Activated T-cell treated with anti-CD3 and anti-CD28 coated beads, Interleukin-2, amount 50 U/mL, for 24 hours (primary cell): Measurements from ENCODE around the gene ASCL1.

ENCODE experiments used
- DNase-seq: peaks from one replicate; pipeline ENCODE4 v3.0.0-alpha.2; 2020
- H3K27ac Mint-ChIP-seq: 2 replicates; pipeline ENCODE4 v1.8.0; 2020; ENCODE audit warnings: mild to moderate bottlenecking, mixed read lengths
- H3K27me3 Mint-ChIP-seq: 2 replicates; pipeline ENCODE4 v1.8.0; 2020; ENCODE audit warnings: mixed read lengths
- H3K36me3 Mint-ChIP-seq: 2 replicates; pipeline ENCODE4 v1.8.0; 2020; ENCODE audit warnings: low read depth, mixed read lengths
- H3K4me1 Mint-ChIP-seq: 2 replicates; pipeline ENCODE4 v1.8.0; 2020; ENCODE audit warnings: low read depth, mixed read lengths
- H3K4me3 Mint-ChIP-seq: 2 replicates; pipeline ENCODE4 v1.8.0; 2020; ENCODE audit warnings: mild to moderate bottlenecking, moderate library complexity, mixed read lengths
- H3K9me3 Mint-ChIP-seq: 2 replicates; pipeline ENCODE4 v1.8.0; 2020; ENCODE audit warnings: mixed read lengths

Gene ASCL1

DNA sequence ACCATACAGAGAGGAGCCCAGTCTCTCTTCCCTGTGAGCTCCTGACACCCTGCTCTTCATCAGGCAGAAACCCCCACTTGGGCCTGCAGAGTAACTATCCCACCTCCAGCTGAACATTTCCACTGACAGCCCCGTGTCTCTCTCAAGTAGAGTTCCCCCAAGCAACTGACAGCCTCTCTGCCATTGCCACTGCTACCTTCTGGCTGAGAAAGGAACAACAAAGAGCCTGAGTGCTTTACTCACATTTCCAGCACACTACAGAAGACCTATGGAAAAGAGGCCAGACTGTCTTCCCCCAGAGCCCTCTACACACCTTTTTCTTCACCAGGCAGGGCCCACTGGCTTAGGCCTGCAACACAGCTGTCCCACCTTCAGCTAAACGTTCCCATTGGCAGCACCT is 18.4 kb upstream of the ASCL1 start:
- no peak overlapping the region for H3K27ac Mint-ChIP-seq
- no peaks in the 10 kb centered on the region for H3K9me3 Mint-ChIP-seq
- peaks cover 59% of the 10 kb centered on the region for H3K27me3 Mint-ChIP-seq
- DNase-seq = no peak
- no peaks in the 10 kb centered on the region for H3K4me1 Mint-ChIP-seq
- H3K36me3 Mint-ChIP-seq = no peaks in the 10 kb centered on the region
- H3K4me3 Mint-ChIP-seq = no peak overlapping the region

DNA sequence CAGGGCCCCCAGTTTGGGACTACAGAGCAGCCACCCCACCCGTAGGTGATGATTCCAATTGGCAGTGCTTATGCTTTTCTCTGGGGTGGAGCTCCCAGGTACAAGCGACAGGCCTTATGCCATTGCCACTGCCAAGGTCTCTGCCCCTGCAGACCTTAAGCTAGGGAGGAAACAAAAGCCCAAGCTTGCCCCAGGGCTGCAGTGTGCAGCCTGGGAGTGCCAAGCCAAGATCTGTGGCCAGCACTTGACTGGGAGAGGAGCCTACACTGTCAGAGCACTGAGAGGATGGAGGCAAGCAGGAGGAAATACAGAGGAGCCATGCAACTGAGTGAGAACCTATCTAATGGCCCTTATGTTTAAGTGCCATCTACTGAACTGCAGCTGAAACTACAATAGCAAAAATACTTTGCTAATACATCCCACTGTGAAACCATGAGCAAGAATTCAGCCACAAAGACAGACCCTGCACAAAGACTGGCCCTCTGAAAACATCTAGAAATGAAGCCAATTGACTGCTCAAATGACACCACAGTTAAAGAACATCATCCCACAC is 17.7 kb upstream of the ASCL1 start:
- DNase-seq = no peak
- H3K4me1 Mint-ChIP-seq = no peaks in the 10 kb centered on the region
- H3K27me3 Mint-ChIP-seq = peaks cover 57% of the 10 kb centered on the region
- H3K36me3 Mint-ChIP-seq = no peaks in the 10 kb centered on the region
- H3K27ac Mint-ChIP-seq = no peak overlapping the region
- H3K4me3 Mint-ChIP-seq = no peak overlapping the region
- no peaks in the 10 kb centered on the region for H3K9me3 Mint-ChIP-seq

DNA sequence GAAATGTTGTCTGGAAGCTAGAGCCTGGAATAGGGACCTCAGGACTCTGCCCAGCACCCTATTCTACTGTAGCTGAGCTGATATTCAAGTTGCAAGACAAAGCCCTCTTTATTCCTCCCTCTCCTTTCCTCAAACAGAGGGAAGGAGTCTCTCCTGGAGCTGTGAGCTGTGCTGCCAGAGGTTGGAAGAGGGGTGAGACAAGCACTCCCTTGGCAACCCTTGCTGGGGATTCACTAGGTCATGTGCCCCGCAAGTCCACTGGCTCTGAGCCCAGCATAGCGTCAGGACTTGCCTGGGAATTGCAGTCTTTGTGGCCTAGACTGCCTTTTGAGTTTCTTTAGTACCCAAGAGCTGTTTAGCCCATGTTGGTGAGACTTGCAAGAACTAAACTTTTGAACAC is 11.4 kb upstream of the ASCL1 start:
- H3K4me3 Mint-ChIP-seq = no peak overlapping the region
- no peak overlapping the region for H3K27ac Mint-ChIP-seq
- H3K9me3 Mint-ChIP-seq = no peaks in the 10 kb centered on the region
- no peaks in the 10 kb centered on the region for H3K36me3 Mint-ChIP-seq
- DNase-seq = no peak
- H3K27me3 Mint-ChIP-seq = peaks cover 55% of the 10 kb centered on the region
- H3K4me1 Mint-ChIP-seq = peaks cover 3% of the 10 kb centered on the region

DNA sequence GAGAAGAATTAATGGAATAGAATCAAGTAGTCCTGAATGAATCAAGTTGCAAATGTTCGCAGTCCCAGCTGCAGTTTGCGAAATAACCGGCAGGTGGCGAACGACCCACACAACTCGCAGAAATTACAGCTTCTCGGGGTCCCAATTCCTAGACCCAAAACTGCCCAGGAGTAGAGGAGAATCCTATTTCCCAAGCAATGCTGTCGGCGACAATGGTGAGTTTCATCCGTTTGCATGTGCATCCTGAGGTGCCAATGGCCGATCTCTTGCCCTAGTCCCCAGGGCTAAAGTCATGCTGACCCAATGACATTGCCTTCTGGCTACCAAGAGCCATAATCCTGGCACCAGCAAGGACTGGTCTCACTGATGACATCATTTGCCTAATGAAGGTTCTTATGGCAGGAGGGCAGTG is 8.5 kb upstream of the ASCL1 start:
- Mint-ChIP-seq H3K9me3 (no peaks in the 10 kb centered on the region), H3K36me3 (no peaks in the 10 kb centered on the region), H3K27me3 (peaks cover 61% of the 10 kb centered on the region), H3K4me3 (no peak overlapping the region), H3K27ac (no peak overlapping the region), H3K4me1 (peaks cover 10% of the 10 kb centered on the region)
- peak; percentile 74 for DNase-seq

DNA sequence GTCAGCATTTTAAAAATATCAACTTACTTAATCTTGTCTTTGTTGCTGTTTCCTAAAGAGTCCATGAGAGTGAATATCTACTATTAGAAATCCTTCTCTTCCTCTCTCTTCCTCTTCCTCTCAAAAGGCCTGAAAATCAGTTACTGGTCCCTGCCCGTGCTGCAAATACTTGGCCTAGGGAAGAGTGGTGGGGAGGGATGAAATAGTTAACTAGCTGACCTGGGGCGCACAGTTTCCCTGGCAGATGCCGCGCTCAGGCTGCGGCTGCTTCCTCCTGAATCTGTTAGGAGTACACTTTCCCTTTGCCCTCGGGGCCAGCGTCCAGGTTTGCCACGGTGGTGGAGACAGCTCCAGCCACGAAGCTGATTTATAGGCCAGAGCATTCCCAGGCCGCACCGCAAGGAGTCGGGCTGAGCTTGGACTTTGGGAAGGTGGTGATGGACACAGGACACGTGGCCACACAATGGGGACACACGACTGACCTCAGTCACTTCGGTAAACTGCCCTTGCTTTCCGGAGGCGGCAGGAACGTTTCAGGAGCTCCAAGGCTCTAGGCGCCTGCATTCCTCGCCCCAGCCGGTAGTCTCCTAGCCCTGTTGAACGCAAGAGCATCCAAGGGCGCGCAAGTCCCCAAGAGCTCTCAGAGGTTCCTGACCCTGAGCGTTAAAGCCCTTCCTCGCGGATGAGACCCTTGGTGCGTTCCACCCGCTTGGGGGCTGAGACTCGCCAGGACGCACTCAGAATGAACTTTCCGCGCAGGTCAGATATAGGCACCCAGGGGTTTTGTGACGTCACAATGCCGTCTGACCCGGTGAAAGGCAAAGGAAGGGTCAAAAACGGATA is 7.1 kb upstream of the ASCL1 start:
- no peaks in the 10 kb centered on the region for H3K36me3 Mint-ChIP-seq

DNA sequence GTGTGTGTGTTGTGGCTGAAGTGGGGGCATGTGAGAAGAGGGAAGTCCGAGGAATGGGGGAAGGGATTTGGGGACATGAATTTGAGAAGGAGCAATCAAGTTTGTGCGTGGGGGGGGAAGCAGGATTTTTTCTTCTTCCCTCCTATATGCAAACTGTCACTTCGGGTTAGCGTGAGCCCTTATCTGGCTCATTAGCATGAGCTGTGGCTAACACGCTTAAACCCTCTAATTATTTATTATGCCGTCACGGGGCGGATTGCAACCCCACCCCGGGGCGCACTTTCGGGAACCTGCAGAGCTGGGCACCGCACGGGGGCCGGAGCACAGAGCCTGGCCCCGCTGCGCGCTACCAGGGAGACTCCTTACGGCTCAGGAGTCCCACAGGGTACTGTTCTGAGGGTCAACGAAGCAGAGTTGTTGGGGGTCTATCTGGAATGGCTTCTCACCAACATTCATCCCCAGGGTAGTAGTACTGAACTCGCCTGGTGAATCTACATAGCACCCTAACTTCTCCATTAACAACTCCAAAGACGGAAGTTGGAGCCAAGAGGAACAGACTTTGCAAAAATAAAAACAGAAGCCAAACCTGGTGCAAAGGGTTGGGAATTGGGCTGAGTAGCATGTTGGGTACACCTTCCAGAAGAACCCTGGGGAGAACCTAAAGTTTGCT is 6.4 kb upstream of the ASCL1 start:
- Mint-ChIP-seq H3K27ac (no peak overlapping the region), H3K4me3 (peak overlapping the region; percentile 10)

More for the DNA sequence above, 7.1 kb upstream of the ASCL1 start:
- Mint-ChIP-seq H3K27me3 (peaks cover 75% of the 10 kb centered on the region), H3K4me3 (peak overlapping the region; percentile 10), H3K4me1 (peaks cover 19% of the 10 kb centered on the region), H3K9me3 (no peaks in the 10 kb centered on the region), H3K27ac (no peak overlapping the region)
- no peak for DNase-seq

DNA sequence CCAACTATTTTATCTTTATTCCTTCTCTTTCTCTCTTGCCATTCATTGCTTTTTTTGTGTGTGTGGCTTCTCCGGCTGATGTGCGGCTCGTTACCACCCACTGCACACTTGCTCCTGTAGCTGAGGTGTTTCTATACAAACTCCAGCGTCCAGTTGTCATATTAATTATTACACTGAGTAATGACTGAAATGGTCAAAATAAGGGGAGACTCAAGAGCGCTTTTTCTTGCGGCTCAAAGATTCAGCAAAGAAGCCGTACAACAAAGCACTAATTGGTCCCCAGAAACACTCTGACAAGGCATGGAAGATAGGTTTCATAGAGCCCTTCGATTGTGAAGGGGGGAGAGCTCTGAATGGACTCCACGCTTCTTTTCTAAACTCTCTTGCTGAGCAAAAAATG is 5.6 kb upstream of the ASCL1 start:
- peaks cover 87% of the 10 kb centered on the region for H3K27me3 Mint-ChIP-seq

More for the DNA sequence above, 6.4 kb upstream of the ASCL1 start:
- no peaks in the 10 kb centered on the region for H3K36me3 Mint-ChIP-seq
- peaks cover 82% of the 10 kb centered on the region for H3K27me3 Mint-ChIP-seq
- H3K4me1 Mint-ChIP-seq = peaks cover 21% of the 10 kb centered on the region
- H3K9me3 Mint-ChIP-seq = no peaks in the 10 kb centered on the region
- DNase-seq = no peak

DNA sequence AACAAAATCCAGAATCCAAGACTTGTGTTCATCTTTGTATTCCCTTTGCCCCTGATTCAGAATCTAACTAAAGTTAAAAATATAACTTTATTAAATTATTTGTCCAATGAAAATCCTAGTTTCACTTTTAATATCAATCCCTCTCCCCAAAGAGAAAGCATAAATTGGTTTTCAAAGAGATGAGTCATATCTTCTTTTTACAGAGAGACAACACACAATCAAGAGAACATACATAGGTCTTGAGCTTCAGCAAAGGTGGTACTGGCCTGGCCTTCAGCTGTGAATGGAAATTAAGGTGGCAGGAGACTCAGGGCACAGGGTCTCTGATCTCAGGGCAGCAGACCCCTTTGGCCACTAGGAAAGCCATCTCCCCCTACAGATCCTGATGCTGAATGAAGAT is 4.3 kb upstream of the ASCL1 start:
- Mint-ChIP-seq H3K4me1 (peaks cover 34% of the 10 kb centered on the region), H3K9me3 (no peaks in the 10 kb centered on the region), H3K27ac (no peak overlapping the region), H3K27me3 (peaks cover 84% of the 10 kb centered on the region), H3K36me3 (no peaks in the 10 kb centered on the region), H3K4me3 (no peak overlapping the region)
- no peak for DNase-seq

More for the DNA sequence above, 5.6 kb upstream of the ASCL1 start:
- Mint-ChIP-seq H3K36me3 (no peaks in the 10 kb centered on the region), H3K27ac (no peak overlapping the region), H3K4me3 (no peak overlapping the region), H3K4me1 (peaks cover 24% of the 10 kb centered on the region), H3K9me3 (no peaks in the 10 kb centered on the region)
- no peak for DNase-seq

DNA sequence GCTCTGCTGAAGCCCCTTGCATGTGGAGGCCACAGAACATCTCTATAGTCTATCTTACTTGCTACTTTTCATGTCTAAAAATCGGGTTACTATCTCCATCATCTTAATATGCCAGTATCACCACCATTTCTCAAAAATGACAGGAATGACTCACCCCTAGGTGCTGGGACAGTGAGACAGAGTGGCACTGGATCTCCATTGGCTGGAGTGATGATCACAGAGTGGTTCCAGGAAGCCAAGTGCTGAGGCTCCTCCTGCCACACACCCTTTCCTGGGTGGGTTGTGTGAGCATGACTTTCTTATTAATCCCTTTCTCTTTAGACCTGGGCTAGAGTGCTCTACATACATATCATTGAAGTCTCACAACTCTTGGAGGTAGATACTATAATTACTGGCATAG is 3.3 kb upstream of the ASCL1 start:
- H3K27me3 Mint-ChIP-seq = peaks cover 85% of the 10 kb centered on the region
- no peak overlapping the region for H3K27ac Mint-ChIP-seq
- H3K4me3 Mint-ChIP-seq = no peak overlapping the region

DNA sequence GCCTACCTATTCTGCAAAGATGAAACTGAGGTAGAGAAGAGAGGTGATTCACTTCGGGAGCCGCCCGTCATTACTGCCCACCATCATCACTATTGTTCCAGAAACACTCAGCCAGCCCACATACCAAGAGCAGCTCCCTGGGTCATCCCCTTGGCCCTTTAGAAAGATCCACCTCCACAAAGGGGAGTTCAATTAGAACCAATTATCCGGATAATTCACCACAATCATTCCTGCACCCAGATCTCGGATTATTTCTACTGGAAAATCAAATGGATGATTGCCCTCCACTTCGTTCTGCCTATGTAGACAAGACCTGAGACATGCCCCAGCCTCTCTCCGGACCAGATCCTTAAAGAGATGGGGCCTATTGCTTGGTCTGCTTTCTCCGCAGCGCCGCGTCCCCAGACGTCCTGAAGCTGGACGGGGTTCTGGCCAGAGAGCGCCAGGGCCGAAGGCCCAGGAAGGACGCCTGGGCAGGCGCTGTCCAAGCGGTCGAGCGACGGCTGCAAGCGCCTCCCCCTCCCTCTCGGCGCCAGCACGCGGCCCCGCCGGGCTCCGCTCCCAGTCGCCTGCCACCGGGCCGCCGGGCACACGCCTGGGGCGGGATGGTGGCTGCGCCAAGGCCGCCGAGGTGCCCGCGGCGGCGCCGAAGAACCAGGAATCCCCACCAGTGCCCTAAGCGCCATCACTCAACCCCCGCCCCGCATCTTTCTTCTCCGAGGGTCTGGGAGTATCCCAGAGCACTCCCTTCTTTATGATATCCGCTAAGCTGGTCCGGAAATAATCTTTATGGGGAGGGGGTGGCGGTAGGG is 1.3 kb upstream of the ASCL1 start:
- Mint-ChIP-seq H3K27ac (peak overlapping the region; percentile 1), H3K9me3 (no peaks in the 10 kb centered on the region), H3K27me3 (peaks cover 84% of the 10 kb centered on the region), H3K4me3 (no peak overlapping the region), H3K36me3 (no peaks in the 10 kb centered on the region), H3K4me1 (peaks cover 36% of the 10 kb centered on the region)
- DNase-seq = no peak

More for the DNA sequence above, 3.3 kb upstream of the ASCL1 start:
- DNase-seq = no peak
- Mint-ChIP-seq H3K4me1 (peaks cover 39% of the 10 kb centered on the region), H3K36me3 (no peaks in the 10 kb centered on the region), H3K9me3 (no peaks in the 10 kb centered on the region)

DNA sequence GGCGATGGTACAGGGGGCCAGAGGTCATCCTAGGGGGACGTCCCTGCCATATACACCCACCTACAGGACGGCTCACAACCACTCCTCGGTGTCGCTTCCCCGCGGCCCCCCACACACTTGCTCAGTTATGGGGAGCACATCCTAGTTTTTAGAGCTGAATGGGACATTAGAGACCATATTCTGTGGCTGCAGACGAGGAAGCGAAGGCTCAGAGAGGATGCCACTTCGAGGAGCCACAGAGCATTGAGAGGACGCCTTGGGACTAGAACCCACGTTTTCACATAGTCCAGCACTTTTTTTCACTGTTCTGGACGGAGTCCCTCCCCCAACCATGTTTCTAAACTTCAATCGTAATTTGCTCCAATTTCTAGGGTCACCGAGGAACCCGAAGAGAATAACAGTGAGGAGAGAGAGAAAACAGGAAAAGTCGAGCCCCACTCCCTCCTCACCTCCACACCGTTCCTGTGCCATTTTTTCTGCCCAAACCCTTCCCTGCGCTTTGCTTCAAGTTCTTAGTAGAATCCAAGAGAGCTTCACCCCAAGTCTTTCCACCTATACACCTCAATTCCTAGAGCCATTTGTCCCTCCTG is 641 bp upstream of the ASCL1 start:
- no peak overlapping the region for H3K27ac Mint-ChIP-seq

DNA sequence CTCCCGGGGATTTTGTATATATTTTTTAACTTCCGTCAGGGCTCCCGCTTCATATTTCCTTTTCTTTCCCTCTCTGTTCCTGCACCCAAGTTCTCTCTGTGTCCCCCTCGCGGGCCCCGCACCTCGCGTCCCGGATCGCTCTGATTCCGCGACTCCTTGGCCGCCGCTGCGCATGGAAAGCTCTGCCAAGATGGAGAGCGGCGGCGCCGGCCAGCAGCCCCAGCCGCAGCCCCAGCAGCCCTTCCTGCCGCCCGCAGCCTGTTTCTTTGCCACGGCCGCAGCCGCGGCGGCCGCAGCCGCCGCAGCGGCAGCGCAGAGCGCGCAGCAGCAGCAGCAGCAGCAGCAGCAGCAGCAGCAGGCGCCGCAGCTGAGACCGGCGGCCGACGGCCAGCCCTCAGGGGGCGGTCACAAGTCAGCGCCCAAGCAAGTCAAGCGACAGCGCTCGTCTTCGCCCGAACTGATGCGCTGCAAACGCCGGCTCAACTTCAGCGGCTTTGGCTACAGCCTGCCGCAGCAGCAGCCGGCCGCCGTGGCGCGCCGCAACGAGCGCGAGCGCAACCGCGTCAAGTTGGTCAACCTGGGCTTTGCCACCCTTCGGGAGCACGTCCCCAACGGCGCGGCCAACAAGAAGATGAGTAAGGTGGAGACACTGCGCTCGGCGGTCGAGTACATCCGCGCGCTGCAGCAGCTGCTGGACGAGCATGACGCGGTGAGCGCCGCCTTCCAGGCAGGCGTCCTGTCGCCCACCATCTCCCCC is 777 bp downstream of the ASCL1 start:
- Mint-ChIP-seq H3K4me1 (peaks cover 46% of the 10 kb centered on the region), H3K4me3 (peak overlapping the region; percentile 69), H3K9me3 (no peaks in the 10 kb centered on the region), H3K27me3 (peaks cover 91% of the 10 kb centered on the region), H3K27ac (no peak overlapping the region), H3K36me3 (no peaks in the 10 kb centered on the region)
- peak; percentile 46 for DNase-seq

More for the DNA sequence above, 641 bp upstream of the ASCL1 start:
- peak overlapping the region; percentile 25 for H3K4me3 Mint-ChIP-seq
- peaks cover 84% of the 10 kb centered on the region for H3K27me3 Mint-ChIP-seq
- H3K9me3 Mint-ChIP-seq = no peaks in the 10 kb centered on the region
- no peaks in the 10 kb centered on the region for H3K36me3 Mint-ChIP-seq
- DNase-seq = no peak
- H3K4me1 Mint-ChIP-seq = peaks cover 39% of the 10 kb centered on the region

DNA sequence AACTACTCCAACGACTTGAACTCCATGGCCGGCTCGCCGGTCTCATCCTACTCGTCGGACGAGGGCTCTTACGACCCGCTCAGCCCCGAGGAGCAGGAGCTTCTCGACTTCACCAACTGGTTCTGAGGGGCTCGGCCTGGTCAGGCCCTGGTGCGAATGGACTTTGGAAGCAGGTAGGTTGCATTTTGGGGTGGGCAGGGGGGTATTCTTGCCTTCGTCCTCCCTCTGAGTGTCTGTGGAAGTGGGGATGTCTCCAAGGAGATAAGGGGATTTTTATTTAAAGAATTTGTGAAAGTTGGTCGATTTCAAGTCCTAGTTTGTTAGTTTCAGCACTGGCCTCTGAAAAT is 1.3 kb downstream of the ASCL1 start:
- no peaks in the 10 kb centered on the region for H3K36me3 Mint-ChIP-seq
- peaks cover 92% of the 10 kb centered on the region for H3K27me3 Mint-ChIP-seq
- no peaks in the 10 kb centered on the region for H3K9me3 Mint-ChIP-seq
- H3K4me1 Mint-ChIP-seq = peaks cover 42% of the 10 kb centered on the region
- H3K27ac Mint-ChIP-seq = no peak overlapping the region
- peak overlapping the region; percentile 11 for H3K4me3 Mint-ChIP-seq
- DNase-seq = no peak
